Hippocampal formation (tissue), 2 donors: ENCODE measurements around the gene IGFL1.
"Not testable (repeated sequence)": the region's sequence is repeated elsewhere in the genome, so short reads cannot be mapped to it uniquely, and the experiment has no call there.

Source experiments
- DNase-seq, 2 donors: peaks; one replicate each; lab custom pipeline; 2025; lab: John Stamatoyannopoulos, UW

Gene IGFL1

DNA sequence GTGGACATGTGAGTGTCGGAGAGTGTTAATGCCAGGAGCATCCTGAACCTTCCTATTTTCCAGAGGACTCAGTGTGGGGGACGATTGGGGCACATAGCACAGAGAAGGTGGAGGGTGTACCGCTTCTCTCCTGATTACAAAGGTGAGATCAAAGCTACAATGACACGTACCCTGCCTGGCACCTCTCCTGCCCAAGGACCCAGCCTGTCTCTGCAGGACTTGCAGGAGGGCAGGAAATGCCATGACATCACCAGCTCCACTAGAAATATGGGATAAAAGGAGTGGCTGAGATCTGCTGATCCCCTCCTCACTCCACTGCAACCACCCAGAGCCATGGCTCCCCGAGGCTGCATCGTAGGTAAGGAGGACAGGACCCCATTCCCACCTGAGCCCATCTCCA lies at the start of gene IGFL1:
Gene IGFL1, plus strand, starts transcription at position 301 of the 400 bp plus-strand sequence. Its CDS starts 33 bp downstream, at position 334.
- no peak for DNase-seq

DNA sequence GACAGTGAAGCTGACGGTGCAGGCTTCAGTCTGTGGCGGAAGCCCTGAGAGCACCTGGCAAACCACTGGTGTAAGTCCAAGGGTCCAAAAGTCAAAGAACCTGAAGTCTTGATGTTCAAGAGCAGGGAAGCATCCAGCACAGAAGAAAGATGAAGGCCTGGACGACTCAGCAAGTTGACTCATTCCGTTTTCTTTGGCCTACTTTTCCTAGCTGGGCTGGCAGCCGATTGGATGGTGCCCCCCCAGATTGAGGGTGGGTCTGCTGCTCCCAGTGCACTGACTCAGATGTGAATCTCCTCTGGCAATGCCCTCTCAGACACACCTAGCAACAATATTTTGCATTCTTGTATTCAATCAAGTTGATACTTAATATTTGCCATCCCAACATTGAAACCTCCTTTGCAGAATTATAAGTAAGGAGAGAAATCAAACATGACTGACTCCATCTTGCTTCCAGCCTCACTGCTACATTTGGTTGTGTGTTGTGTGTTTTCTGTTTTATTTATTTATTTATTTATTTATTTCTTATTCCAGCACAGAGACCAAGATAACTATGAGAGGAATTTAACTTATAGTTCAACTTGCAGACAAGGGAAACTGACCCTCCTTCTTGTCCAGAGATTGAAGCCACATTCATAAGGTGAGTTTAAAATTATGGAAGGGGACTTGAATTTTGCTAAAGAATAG lies 48.7 kb upstream of the IGFL1 start:
- no peak for DNase-seq

DNA sequence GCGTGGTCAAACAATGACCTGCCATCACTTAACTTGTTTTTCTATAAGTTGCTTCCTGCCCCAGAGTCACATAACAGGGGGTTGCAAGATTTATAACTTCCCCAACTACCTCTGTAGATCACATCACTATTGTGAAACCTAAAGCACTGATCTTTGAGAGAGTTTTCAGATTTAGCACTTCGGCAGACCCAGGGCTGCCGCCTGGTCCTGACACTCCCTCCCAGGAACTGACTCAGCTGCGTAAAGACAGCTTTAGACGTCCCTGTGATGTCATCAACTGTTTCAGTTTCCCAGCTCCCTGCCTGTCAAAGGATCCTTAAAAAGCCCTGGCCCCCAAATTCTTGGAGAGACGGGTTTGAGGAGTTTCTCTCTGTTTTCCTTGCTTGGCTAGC lies 48.2 kb upstream of the IGFL1 start:
- DNase-seq, result no peak

DNA sequence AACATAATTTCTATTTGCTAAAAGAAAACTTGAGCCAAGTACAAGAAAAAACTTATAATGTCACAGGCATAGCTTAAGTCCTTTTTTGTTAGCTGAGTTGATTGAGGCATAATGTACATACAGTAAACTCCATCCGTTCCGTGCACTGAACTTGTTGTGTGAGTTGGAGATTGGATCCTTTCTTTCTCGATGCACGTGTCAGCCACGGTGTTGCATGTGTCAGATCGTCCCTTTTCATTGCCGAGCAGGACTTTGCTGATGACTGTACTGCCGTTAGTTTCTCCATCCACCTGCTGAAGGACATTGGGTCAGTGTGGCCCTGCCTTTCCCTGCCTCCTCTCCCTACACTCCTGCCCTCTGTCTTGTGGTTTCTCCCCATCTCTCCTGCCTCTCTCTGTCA lies 47.1 kb upstream of the IGFL1 start:
- no peak for DNase-seq

DNA sequence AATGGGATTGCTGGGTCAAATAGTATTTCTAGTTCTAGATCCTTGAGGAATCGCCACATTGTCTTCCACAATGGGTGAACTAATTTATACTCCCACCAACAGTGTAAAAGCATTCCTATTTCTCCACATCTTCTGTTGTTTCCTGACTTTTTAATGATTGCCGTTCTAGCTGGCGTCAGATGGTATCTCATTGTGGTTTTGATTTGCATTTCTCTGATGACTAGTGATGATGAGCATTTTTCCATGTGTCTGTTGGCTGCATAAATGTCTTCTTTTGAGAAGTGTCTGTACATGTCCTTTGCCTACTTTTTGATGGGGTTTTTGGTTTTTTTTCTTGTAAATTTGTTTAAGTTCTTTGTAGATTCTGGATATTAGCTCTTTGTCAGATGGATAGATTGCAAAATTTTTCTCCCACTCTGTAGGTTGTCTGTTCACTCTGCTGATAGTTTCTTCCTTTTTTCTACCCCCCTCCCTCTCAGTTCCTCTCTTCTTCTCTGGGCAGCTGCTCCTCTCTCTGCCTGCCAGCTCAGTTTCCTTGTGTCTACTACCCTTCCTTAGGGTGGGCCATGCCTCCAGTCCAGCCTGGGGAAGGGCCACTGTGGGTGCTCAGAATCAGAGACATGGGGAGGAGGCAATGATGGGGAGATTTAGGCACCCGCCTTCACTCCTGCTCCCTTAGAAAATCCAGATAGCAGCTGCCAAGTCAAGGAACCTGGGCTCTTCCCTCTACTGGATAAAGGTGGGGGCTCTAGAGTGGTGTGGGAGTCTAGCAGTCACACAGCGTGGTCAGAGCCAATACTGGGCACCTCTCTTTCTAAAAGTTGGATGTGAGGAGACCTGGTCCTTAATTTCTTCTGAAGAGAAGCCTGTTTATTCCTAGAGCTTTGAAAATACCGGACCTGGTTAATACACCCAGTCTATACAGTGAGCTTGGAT lies 44.5 kb upstream of the IGFL1 start:
- DNase-seq, result not testable (repeated sequence)

DNA sequence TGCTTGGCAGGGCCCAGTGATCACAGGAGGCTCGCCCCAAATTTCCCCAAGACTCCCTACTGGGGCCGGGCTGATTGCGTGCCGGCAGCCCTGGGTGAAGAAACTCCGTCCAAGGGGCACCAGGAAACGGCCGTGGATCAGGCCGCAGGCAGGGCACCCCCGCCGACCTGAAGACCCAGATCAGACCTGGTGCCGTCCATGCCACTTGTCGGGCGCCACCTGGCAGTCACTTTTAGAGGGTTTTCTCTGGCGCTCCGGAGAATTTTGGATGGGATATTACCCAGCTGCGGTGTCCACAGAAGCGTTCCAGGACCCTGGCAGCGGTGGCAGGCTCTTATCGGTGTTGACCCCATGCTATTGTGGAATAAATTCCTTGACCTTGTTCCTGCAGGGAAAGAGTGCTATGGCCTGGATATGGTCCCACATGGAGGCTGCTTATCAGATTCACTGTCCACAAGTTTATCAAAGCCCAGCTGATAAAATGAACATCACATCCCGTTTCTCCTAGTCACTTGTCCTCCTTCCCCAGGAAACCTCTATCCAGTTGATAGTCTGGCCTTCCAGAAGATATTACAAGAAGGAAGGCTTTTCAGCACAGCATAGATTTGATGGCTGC lies 43.3 kb upstream of the IGFL1 start:
- DNase-seq, result no peak

DNA sequence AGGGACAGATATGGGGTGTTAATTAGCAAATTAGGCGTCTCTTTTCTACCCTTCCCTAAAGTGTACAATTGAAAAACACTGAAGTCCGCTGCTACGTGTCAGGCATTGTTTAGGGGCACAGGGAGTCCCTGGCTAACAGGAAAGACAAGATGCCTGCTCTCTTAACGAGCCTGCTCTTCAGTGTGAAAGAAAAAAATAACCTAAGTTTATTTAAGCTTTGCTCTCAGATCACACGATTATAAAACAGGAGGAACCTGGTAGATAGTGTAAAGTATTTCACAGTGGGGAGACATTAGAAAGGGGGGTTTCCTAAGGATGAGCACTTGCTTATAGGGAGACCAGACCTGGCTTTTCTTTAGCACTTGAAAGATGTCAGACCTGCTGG lies 42.8 kb upstream of the IGFL1 start:
- DNase-seq, result no peak

DNA sequence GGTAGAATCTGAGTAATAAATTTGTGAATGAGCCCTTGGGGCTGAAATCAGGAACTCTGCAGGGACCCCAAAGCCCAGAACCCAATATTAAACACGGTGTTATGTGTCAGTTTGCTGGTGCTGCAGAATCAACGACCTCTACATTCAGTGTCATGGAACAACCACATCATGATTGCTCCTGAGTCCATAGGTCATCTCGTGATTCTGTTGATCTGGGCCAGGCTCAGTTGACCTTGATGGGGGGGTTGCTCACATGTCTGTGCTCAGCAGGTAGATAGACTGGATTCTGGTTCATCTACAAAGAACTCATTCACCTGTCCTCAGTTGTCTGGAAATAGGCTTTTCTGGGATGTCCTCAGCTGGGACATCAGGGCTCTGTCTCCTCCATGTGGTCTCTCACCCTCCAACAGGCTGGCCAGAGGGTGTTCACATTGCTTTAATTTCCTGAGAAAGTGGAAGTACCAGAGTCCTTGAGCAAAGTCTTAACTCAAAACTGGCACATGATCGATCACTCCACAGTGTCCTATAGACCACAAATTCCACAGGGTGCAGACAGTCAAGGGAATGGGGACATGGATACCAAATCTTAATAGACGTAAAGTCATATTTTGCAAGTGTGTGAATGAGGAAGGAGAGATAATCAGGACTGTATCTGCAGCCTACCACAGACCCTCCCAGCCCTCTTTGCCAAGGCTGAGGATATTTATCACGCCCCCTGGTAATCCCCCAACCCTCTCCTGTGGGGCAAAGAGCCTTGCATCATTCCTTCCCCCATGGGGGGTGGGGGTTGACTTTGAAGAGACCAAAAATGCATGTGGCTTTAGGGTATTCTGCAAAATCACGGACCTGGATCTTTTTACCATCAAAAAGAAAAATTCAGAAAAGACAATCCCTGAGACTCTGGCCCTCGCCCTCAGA lies 39.3 kb upstream of the IGFL1 start:
- no peak for DNase-seq

DNA sequence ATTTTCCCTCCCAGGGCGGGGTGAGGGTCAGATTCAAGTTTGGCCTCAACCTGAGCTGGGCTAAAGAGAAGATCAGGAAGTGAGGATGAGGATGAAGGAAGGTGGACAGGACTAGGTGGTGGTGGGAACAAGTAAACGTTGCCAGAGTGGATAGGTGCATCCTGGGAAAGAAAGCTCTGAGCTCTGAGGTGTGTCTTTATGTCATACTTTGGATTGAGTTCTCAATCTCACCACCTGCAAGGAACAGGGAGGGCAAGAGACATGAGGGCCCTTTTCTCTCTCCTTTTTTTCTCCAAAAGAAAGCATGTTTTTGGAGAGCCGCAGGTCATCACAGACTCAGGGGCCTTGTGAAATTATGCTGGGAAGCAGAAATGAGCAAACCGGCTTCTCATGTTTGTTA lies 38.2 kb upstream of the IGFL1 start:
- no peak for DNase-seq

DNA sequence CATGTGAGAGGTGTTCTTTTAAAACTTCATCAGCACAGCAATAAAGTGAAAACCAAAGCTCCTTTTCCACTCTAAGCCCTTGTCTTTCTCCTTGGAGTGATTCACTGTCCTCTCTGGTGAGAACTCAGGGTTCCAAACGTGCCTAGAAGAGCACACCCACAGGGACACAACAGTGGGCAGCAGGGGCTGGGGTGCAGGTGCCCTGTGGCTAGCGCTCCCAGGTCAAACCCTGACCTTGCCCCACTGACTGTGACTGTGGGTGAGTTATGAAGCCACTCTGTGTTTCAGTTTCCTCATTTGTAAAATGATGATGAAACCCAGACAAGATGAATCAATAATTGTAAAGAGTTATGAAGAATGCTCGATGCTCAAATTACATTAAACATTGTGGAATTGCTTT lies 37.6 kb upstream of the IGFL1 start:
- no peak for DNase-seq

DNA sequence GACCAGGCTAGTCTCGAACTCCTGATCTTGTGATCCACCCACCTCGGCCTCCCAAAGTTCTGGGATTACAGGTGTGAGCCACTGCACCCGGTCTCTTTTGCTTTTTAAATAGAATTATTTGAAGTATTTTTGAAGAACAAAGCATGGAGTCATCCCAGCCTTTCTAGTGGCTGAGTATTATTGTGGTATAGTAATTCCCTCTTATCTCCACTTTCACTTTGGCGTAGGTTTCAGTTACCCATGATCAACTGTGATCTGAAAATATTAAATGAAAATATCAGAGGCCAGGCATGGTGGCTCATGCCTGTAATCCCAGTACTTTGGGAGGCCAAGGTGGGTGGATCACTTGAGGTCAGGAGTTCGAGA lies 36.9 kb upstream of the IGFL1 start:
- DNase-seq, result not testable (repeated sequence)

DNA sequence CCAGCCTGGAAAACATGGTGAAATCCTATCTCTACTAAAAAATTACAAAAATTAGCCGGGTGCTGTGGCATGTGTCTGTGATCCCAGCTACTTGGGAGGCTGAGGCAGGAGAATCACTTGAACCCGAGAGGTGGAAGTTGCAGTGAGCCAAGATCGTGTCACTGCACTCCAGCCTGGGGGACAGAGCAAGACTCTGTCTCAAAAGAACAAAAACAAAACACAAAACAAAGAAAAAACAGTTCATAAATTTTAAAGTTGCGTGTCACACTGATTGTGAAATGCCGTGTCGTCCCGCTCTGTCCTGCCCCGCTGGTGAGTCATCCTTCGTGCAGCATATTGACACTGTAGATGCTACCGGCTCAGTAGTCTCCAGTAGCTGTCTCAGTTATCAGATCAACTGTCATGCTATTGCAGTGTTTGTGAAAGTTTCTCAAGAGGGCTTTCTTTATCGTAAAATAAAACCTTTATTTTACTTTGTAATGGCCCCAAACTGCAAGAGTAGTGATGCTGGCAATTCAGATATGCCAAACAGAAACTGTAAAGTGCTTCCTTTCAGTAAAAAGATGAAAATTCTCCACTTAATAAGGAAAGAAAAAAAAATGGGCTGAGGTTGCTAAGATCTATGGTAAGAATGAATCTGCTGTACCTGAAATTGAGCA lies 36.4 kb upstream of the IGFL1 start:
- no peak for DNase-seq

DNA sequence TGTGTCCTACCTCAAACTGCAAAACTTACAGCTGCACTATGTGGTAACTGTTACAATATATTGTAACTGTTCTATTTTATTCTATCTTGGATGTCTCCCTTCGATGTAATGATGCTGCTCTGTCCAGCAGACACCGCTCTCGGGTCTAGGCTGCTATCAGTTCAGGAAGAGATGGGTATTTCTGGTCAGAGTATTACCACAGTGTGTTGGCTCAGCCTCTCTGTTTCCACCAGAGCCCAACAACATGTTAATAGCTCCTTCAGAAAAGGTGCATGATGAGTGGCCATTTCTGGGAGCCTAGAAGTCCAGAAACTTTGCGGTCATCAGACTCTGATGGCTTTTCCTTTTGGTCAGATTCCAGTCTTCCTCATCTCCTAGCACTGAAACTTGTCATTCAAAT lies 35.9 kb upstream of the IGFL1 start:
- DNase-seq, result no peak

DNA sequence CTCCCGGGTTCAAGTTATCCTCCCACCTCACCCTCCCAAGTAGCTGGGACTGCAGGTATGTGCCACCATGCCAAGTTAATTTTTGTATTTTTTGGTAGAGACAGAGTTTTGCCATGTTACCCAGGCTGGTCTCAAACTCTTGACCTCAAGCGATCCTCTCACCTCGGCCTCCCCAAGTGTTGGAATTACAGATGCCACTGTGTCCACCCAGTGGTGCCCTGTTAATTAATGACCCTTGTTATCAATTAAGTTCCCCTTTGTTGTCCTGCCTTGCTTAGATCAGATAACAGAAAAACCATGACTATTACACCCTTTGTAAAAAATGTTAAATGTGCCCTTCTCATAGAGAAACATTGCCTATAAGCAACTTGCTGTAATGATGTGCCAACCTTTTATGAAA lies 34.4 kb upstream of the IGFL1 start:
- DNase-seq, result no peak

DNA sequence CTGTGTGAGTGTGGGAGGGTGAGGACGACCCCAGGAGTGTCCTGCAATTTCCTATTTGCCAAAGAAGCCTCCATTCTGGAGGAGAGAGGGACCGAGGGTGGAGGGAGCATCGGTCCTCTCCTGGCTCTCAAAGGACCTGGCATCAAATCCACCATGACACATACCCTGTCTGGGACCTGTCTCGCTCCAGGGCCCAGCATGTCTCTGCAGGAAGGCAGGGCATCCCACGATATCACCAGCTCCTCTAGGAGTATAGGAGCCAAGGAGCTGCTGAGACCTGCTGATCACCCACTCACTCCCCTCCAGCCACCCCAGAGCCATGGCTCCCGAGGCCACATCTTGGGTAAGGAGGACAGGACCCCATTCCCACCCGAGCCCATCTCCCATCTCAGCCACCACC lies 33.6 kb upstream of the IGFL1 start:
- not testable (repeated sequence) for DNase-seq

DNA sequence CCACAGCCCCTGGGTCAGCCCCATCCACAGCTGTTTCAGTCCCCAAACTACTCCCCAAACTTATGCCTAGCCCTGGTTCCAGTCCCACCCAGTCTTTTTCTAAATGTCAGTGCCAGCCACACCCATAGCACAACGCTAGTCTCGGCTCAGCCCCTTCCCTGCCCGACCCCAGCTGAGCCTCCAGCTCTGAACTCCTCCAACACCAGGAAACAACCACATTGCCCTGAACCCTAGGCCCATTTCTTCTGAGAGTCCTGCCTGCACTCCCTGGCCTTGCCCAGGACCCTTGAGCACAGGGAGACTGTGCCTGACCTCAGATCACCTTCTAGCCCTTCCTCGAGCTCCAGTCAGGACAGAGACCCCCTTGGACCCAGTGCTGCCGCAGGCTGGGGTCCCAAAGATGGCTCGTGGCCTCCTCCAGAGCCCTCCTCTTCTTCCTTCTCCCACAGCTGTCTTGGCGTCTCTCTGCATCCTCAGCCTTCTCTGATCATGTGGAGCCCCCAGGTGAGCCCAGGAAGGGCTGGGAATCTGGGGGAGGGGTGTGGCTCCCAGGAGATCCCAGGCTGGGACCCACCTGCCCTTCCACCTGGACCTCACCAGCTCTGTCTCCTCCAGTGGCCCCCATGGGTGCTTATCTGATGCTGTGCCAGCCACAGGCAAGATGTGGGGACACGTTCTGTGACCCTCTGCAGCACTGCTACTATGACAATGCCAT lies 33.0 kb upstream of the IGFL1 start:
- no peak for DNase-seq

DNA sequence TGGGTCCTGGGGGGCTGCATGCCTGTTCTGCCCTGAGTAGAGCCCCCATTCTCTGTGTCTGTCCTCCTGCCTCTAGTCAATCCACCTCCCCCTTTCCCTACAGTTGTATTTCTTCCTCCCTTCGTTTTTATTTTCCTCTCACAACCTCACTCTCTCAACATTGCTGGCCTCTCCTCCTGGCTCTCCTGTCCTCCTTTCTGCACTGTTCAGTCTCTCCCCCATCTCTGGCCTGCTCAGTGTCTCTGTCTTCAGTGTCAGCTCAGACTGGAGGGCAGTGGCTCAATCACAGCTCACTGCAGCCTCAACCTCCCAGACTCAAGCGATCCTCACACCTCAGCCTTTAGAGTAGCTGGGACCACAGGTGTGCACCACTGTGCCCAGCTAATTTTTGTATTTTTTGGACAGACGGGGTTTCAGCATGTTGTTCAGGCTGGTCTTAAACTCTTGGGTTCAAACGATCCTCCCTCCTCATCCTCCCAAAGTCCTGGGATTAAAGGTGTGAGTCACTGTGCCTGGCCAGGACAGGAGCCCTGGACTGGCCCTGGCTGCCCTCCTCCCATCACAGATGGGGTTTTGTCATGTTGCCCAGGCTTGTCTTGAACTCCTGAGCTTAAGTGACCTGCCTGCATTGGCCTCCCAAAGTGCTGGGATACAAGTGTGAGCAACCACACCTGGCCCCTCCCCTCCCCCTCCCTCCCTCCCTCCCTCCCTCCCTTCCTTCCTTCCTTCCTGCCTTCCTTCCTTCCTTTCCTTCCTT lies 32.0 kb upstream of the IGFL1 start:
- no peak for DNase-seq

DNA sequence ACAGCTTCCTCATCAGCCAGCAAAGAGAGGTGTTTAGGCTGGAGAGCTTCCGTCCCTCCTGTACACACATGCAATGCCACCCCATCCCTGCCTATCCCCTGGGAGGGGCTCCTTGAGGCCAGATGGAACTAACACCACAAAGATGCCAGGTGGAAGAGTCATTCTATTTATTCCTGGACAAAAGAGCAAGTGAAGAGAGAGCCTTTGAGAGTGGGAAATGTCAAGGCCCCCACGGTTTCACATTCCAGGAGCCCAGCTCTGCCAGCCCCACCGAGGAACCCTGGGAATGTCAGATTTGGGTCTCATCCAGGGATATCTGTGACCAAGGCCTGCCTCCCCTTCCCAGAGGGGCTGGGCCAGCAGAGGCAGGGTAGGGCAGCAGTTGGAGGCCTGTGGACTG lies 30.8 kb upstream of the IGFL1 start:
- no peak for DNase-seq

DNA sequence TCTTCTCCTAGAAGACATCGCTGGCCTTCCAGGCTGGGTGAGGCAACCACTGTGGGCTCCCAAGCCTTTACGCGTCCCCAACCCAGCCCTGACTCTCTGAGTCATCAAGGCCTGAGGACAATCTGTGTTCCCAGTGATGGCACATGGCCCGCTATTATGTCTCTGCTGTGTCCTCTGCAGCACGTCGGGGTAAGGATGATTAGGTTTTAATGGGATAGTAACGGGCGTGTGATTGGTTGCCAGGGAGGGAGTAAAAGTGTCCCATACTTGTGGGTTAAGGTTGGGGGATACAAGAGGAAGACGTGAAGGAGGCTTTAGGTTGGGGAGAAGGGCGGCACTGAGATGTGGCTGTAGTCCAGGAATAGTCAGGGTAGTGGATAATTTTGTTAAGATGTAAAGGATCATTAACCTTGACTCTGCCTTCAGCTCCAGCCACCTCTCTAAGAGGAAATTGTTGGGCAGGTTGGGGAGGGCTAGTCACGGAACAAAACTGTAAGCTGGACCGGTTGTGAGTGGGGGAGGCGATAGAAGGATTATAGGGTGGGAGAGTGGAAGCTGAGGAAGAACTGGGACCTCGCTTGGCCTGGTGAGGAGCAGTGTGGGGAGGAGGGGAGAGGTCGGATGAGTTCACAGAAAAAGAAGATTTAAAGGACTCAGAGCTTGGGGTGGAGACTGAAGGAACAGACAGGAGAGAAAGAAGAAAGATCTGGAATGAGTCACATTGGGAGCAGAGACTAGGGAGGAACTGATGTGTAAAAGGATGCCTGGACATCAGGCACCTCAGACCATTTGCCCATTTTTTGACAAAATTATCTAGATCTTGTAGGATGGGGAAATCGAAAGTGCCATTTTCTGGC lies 27.9 kb upstream of the IGFL1 start:
- no peak for DNase-seq
